HCT116 (cell line): ENCODE measurements around the gene AEBP1. TPM values are rescaled to one million over a fixed set of nuclear protein-coding genes. Genes with fewer than 3 reads are reported as not detected.

Experiments
- ATAC-seq: fragments of 200-7000 bp; cut with Tn5 transposase; 2 replicates; pipeline ENCODE4 v1.9.1; 2020; ENCODE audit warnings: mild to moderate bottlenecking, moderate library complexity
- BruUV-seq: library from RNA; stranded (reverse); fragments of 400-500 nt; replicated peaks from 2 replicates; lab custom pipeline; 2021; lab: Mats Ljungman, UMichigan
- CTCF ChIA-PET: fragments of 300-600 bp; sonication (Branson Sonifier 250); formaldehyde crosslinking; loops from one replicate; lab custom pipeline; 2021; ENCODE audit warnings: antibody characterized with exemption; lab: Charles Lee
- POLR2A ChIA-PET: fragments of 300-600, 350-600 bp; sonication (Branson Sonifier 250); formaldehyde crosslinking; loops from one replicate; lab custom pipeline; 2021; ENCODE audit warnings: antibody characterized with exemption; lab: Charles Lee
- RAD21 ChIA-PET, 2 experiments: fragments of 300-600 bp; sonication (Branson Sonifier 250); formaldehyde crosslinking; loops; one replicate each; lab custom pipeline; 2023; ENCODE audit warnings: low total read pairs in 2 of 2; ENCODE audit not compliant: uncharacterized antibody in 2 of 2, unreplicated experiment in 2 of 2, low non-redundant PET in 1 of 2; lab: Charles Lee
- DNase-seq: peaks from one replicate; pipeline ENCODE4 v3.0.0-alpha.2; 2010; ENCODE audit warnings: low read depth, low spot score
- H2AFZ ChIP-seq: fragments of 200-600 bp; shearing (Covaris generic), sonication (generic); 2 replicates; pipeline ENCODE4 v1.6.1; 2017; ENCODE audit warnings: low read depth, mixed run types, mixed read lengths, antibody characterized with exemption, low read length; ENCODE audit not compliant: poor library complexity, severe bottlenecking
- H3K27ac ChIP-seq: 2 replicates; pipeline ENCODE4 v1.5.1; 2012; ENCODE audit warnings: low read depth, low read length
- H3K27me3 ChIP-seq: fragments of 200-600 bp; sonication (generic); 2 replicates; pipeline ENCODE4 v1.6.1; 2016; ENCODE audit warnings: mixed run types, low read length, mixed read lengths; ENCODE audit not compliant: insufficient read depth
- H3K36me3 ChIP-seq, 2 experiments: fragments of 200-500 bp in 1 of 2; fragments of 200-600 bp in 1 of 2; sonication (Bioruptor generic) in 1 of 2; sonication (generic) in 1 of 2; 2 replicates each; pipeline versions ENCODE4 v1.5.1 to v1.6.1; 2014 to 2016; ENCODE audit warnings: low read length in 2 of 2, inconsistent platforms in 1 of 2, mixed read lengths in 1 of 2, mixed run types in 1 of 2; ENCODE audit not compliant: insufficient read depth in 2 of 2, control insufficient read depth in 1 of 2
- H3K4me1 ChIP-seq, 2 experiments: fragments of 200-600 bp in 1 of 2; sonication (generic) in 1 of 2; 2 replicates each; pipeline versions ENCODE4 v1.5.1 to v1.6.1; 2012 to 2017; ENCODE audit warnings: low read length in 2 of 2, inconsistent platforms in 1 of 2, mild to moderate bottlenecking in 1 of 2, mixed read lengths in 1 of 2, mixed run types in 1 of 2, moderate library complexity in 1 of 2; ENCODE audit not compliant: insufficient read depth in 2 of 2, control insufficient read depth in 1 of 2
- H3K4me2 ChIP-seq: fragments of 200-600 bp; sonication (generic); 2 replicates; pipeline ENCODE4 v1.6.1; 2017; ENCODE audit warnings: mixed run types, low read length, mixed read lengths
- H3K4me3 ChIP-seq, 2 experiments: fragments of 200-600 bp in 1 of 2; sonication (generic) in 1 of 2; replicated peaks in 1 of 2; 2 replicates each; pipeline ENCODE4 v1.5.1; 2011 to 2016; ENCODE audit warnings: low read length in 2 of 2, control low read depth in 1 of 2, low read depth in 1 of 2, mild to moderate bottlenecking in 1 of 2, mixed read lengths in 1 of 2, mixed run types in 1 of 2
- H3K79me2 ChIP-seq: fragments of 200-600 bp; sonication (generic); 2 replicates; pipeline ENCODE4 v1.6.1; 2017; ENCODE audit warnings: mild to moderate bottlenecking, mixed run types, low read length, moderate library complexity, mixed read lengths; ENCODE audit not compliant: insufficient read depth
- H3K9ac ChIP-seq: fragments of 200-600 bp; sonication (generic); 2 replicates; pipeline ENCODE4 v1.6.1; 2016; ENCODE audit warnings: low read length, mixed read lengths
- H3K9me2 ChIP-seq: fragments of 200-600 bp; sonication (generic), shearing (Covaris generic); 2 replicates; pipeline ENCODE4 v1.6.1; 2017; ENCODE audit warnings: mixed run types, mild to moderate bottlenecking, moderate library complexity; ENCODE audit not compliant: insufficient read depth
- H3K9me3 ChIP-seq, 2 experiments: fragments of 200-500 bp in 1 of 2; fragments of 200-600 bp in 1 of 2; sonication (Bioruptor generic) in 1 of 2; sonication (generic) in 1 of 2; 2 replicates each; pipeline ENCODE4 v1.6.1; 2014 to 2017; ENCODE audit warnings: low read length in 2 of 2, mixed read lengths in 2 of 2, inconsistent platforms in 1 of 2, low read depth in 1 of 2, mild to moderate bottlenecking in 1 of 2, mixed run types in 1 of 2, moderate library complexity in 1 of 2; ENCODE audit not compliant: control insufficient read depth in 1 of 2, insufficient read depth in 1 of 2
- H4K20me1 ChIP-seq: fragments of 200-600 bp; sonication (generic), shearing (Covaris generic); 2 replicates; pipeline ENCODE4 v1.6.1; 2017; ENCODE audit warnings: mixed run types, mild to moderate bottlenecking, moderate library complexity; ENCODE audit not compliant: insufficient read depth
- EZH2phosphoT487 ChIP-seq: fragments of 200-600 bp; IDR thresholded peaks from 2 replicates; pipeline ENCODE4 v1.6.1; 2018; ENCODE audit warnings: antibody characterized with exemption, borderline replicate concordance
- FOSL1 ChIP-seq: IDR thresholded peaks from 2 replicates; pipeline ENCODE4 v1.6.1; 2012; ENCODE audit warnings: low read depth
- POLR2A ChIP-seq: IDR thresholded peaks from 2 replicates; pipeline ENCODE4 v1.7.0; 2011; ENCODE audit warnings: borderline replicate concordance; ENCODE audit not compliant: insufficient read depth, insufficient read length; ENCODE audit errors: extremely low read depth
- RAD21 ChIP-seq: IDR thresholded peaks from 2 replicates; pipeline ENCODE4 v1.6.1; 2012; ENCODE audit warnings: low read depth, mild to moderate bottlenecking
- TCF7L2 ChIP-seq: IDR thresholded peaks from 2 replicates; pipeline ENCODE4 v1.7.0; 2011; ENCODE audit warnings: borderline replicate concordance, inconsistent platforms; ENCODE audit not compliant: insufficient read depth, insufficient read length; ENCODE audit errors: extremely low read depth
- YY1 ChIP-seq: IDR thresholded peaks from 2 replicates; pipeline ENCODE4 v1.6.1; 2011; ENCODE audit warnings: low read length, low read depth, moderate library complexity, mild to moderate bottlenecking; ENCODE audit not compliant: insufficient replicate concordance; ENCODE audit errors: extremely low read depth
- ZBTB33 ChIP-seq: IDR thresholded peaks from 2 replicates; pipeline ENCODE4 v1.6.1; 2011; ENCODE audit warnings: mild to moderate bottlenecking, low read length, moderate library complexity; ENCODE audit not compliant: insufficient replicate concordance; ENCODE audit errors: extremely low read depth
- intact Hi-C: fragments of 100-400 bp; cut with micrococcal nuclease; formaldehyde crosslinking; loops from 2 replicates; pipeline ENCODE4 v1.10.0; 2022
- total RNA-seq: library from RNA; stranded (reverse); gene quantifications from one replicate; pipeline ENCODE4 v1.2.1, GENCODE V29; 2021; ENCODE audit not compliant: unreplicated experiment

The AEBP1 gene
- total RNA-seq, 1 experiment from 2014 or later: 0.49 TPM

GRCh38 chr7:44109991-44110390 is 5.8 kb downstream of the AEBP1 start (continued):
- TF ChIP-seq RAD21: no peak
- TF ChIP-seq ZBTB33: no peak
- TF ChIP-seq YY1: no peak
- no peak for TF ChIP-seq TCF7L2

DNA sequence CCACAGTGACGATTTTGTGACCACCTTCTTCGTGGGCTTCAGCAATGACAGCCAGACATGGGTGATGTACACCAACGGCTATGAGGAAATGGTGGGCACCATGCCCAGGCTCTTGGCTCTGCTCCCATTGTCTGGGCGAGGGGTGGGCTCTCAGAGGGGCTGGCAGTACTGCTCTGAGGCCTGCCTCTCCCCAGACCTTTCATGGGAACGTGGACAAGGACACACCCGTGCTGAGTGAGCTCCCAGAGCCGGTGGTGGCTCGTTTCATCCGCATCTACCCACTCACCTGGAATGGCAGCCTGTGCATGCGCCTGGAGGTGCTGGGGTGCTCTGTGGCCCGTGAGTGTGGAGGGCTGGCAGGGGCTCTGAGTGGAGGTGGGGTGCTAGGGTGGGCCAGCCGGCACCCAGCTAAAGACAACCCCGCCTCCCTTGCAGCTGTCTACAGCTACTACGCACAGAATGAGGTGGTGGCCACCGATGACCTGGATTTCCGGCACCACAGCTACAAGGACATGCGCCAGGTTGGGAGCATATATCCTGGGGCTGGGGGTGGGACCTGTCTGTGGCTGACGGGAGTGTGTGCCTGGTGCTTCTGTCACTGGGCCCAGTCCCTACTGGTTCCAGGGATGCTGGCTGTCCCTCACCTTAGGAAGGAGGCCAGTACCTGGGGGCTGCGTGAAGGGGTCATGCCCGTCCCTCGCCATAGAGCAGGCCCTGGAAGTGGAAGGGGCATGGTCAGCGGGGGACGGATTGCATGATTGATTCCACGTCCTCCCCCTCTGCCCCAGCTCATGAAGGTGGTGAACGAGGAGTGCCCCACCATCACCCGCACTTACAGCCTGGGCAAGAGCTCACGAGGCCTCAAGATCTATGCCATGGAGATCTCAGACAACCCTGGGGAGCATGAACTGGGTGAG is 6.8 kb downstream of the AEBP1 start:
- no peaks in the 10 kb centered on the region for H4K20me1 ChIP-seq
- BruUV-seq: no TSS peak
- H3K9ac ChIP-seq: no peak overlapping the region
- DNase-seq: no peak
- RAD21 ChIA-PET: no interaction called here
- CTCF ChIA-PET: no interaction called here
- ATAC-seq: no peak
- TF ChIP-seq ZBTB33 (no peak), FOSL1 (no peak), POLR2A (no peak), EZH2phosphoT487 (no peak), YY1 (no peak)
- no peaks in the 10 kb centered on the region for H3K27me3 ChIP-seq
- H3K79me2 ChIP-seq: no peaks in the 10 kb centered on the region
- H3K4me3 ChIP-seq: no peak overlapping the region
- H3K4me2 ChIP-seq: no peak overlapping the region
- no peak overlapping the region for H3K27ac ChIP-seq
- H3K9me3 ChIP-seq: no peaks in the 10 kb centered on the region
- H3K9me2 ChIP-seq: no peaks in the 10 kb centered on the region
- no peaks in the 10 kb centered on the region for H3K4me1 ChIP-seq
- peaks cover 4% of the 10 kb centered on the region in 2 experiments; a peak in 1 of 4 replicates for H3K36me3 ChIP-seq
- H2AFZ ChIP-seq: no peak overlapping the region
- POLR2A ChIA-PET: no interaction called here
- intact Hi-C loops: no loop called here
